ENCODE data around the gene JAKMIP1.

The JAKMIP1 gene

DNA sequence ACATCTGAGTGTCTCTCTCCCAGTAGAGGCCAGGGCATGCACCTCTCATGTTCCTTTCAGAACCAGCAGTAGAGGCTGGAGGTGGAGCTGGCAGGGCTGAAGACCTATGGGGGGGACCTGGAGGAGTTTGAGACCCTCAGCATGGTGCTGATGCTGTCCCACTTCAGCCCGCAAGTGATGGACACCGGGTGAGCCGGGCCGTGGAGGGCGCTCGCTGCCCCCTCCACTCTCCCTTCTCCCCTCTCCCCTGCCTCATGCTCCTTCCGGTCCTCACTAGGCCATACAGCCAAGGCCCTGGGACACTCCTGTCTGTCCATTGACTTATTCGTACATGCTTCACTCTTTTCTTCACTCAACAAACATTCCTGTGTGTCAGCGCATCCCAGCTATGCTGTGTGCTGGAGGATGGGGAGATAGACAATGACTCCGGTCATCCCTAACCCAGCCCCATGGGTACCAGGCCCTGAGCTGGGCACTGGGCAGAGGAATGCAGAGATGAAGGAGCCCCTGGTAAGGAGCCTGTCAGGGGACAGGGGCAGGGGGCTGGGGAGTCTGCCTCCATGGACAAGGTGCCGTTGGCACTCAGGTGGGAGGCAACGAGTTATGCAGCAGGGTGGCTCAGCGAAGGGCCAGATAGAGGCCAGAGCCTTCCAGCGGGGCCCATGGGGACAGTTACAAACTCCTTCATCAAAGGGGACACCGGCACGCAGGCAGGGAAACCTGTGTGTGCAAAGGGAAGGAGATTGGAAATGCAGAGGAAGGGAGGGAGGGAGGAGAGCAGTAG is 40.9 kb upstream of the JAKMIP1 start:
- no peak overlapping the region for H3K4me3 Mint-ChIP-seq
- TF ChIP-seq, protein P1, sequence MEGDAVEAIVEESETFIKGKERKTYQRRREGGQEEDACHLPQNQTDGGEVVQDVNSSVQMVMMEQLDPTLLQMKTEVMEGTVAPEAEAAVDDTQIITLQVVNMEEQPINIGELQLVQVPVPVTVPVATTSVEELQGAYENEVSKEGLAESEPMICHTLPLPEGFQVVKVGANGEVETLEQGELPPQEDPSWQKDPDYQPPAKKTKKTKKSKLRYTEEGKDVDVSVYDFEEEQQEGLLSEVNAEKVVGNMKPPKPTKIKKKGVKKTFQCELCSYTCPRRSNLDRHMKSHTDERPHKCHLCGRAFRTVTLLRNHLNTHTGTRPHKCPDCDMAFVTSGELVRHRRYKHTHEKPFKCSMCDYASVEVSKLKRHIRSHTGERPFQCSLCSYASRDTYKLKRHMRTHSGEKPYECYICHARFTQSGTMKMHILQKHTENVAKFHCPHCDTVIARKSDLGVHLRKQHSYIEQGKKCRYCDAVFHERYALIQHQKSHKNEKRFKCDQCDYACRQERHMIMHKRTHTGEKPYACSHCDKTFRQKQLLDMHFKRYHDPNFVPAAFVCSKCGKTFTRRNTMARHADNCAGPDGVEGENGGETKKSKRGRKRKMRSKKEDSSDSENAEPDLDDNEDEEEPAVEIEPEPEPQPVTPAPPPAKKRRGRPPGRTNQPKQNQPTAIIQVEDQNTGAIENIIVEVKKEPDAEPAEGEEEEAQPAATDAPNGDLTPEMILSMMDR (IDR thresholded peaks at IDR 0.05), result no peak
- peaks cover 11% of the 10 kb centered on the region for H3K9me3 Mint-ChIP-seq
- H3K4me1 Mint-ChIP-seq, result no peaks in the 10 kb centered on the region
- DNase-seq, result no peak
- H3K36me3 Mint-ChIP-seq (ENCODE audit: low read depth), result no peaks in the 10 kb centered on the region
- peaks cover 28% of the 10 kb centered on the region for H3K27me3 Mint-ChIP-seq (ENCODE audit: low read depth, poor library complexity)
- no peak overlapping the region for H3K27ac Mint-ChIP-seq

DNA sequence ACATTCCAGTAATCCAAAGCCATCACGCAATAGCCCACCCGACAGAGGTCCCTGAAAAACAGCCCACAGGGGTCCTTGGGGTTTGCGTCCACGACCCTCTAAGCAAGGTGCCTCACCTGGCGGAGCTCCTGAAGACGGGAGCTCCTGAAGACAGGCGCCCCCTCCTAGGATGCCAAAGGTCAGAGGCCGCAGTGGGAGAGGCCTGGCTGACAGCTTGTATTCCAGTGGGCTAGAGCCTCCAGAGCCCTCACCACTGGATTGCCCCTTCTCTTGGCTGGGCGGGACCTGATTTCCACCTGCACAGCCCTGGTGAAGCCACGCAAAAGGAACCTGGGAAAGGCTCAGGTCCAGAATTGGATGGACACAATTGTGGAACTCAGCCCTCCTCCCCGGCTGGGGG is 39.6 kb upstream of the JAKMIP1 start:
- Mint-ChIP-seq H3K4me1 (no peaks in the 10 kb centered on the region), H3K9me3 (peaks cover 9% of the 10 kb centered on the region), H3K4me3 (no peak overlapping the region), H3K27me3 (ENCODE audit: low read depth, poor library complexity) (peaks cover 24% of the 10 kb centered on the region), H3K36me3 (ENCODE audit: low read depth) (no peaks in the 10 kb centered on the region), H3K27ac (no peak overlapping the region)
- TF ChIP-seq, protein P1 (IDR thresholded peaks at IDR 0.05), result no peak
- no peak for DNase-seq

DNA sequence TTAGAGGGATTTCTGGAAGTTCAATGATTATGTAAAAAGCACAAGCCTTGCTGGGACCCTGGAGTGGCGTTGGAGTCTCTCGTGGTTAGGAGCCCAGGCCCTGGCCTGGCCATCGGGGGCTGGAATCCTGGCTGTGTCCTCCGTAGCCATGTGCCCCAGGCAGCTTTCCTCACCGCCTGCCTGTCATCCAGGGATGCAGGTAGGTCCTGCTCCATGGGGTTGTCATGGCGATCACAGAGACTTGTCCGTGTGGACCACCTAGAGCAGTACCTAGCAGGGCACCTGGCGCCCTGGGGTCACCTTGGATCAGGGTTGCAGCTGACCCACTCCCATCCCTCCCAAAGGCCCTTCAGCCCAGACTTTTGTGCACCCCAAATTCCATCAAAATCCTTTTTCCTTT is 39.1 kb upstream of the JAKMIP1 start:
- no peak overlapping the region for H3K4me3 Mint-ChIP-seq
- H3K27me3 Mint-ChIP-seq (ENCODE audit: low read depth, poor library complexity), result peaks cover 19% of the 10 kb centered on the region

DNA sequence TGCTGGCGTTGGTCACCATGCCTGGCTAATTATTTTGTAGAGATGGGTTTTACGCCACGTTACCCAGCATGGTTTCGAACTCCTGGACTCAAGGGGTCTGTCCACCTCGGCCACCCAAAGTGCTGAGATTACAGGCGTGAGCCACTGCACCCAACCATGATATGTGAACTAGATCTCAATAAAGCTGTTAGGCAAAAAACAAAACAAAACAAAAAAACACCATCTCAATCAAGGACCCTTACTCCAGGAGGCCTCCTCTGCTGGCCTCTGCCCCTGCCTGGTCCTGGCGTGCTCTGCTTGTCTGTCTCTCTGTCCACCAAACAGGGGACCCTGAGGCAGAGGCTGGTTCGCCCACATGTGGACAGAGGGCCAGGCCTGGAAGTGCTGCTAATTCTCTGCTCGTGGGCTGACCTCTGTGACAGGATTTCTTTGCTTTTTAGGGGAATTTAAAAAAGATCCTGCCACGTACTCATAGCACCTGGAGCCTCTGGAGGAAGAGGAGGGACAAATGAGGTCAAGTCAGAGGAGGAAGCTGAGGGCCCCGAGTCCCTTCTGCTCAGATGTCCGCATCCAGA is 36.6 kb upstream of the JAKMIP1 start:
- TF ChIP-seq, protein P1 (IDR thresholded peaks at IDR 0.05), result no peak
- Mint-ChIP-seq H3K36me3 (ENCODE audit: low read depth) (no peaks in the 10 kb centered on the region), H3K9me3 (no peaks in the 10 kb centered on the region), H3K27ac (no peak overlapping the region), H3K4me1 (no peaks in the 10 kb centered on the region), H3K4me3 (no peak overlapping the region), H3K27me3 (ENCODE audit: low read depth, poor library complexity) (peaks cover 5% of the 10 kb centered on the region)
- no peak for DNase-seq

More for the DNA sequence above, 39.1 kb upstream of the JAKMIP1 start:
- H3K27ac Mint-ChIP-seq, result no peak overlapping the region
- no peak for DNase-seq
- TF ChIP-seq, protein P1 (IDR thresholded peaks at IDR 0.05), result no peak
- no peaks in the 10 kb centered on the region for H3K4me1 Mint-ChIP-seq
- H3K36me3 Mint-ChIP-seq (ENCODE audit: low read depth), result no peaks in the 10 kb centered on the region
- peaks cover 4% of the 10 kb centered on the region for H3K9me3 Mint-ChIP-seq

DNA sequence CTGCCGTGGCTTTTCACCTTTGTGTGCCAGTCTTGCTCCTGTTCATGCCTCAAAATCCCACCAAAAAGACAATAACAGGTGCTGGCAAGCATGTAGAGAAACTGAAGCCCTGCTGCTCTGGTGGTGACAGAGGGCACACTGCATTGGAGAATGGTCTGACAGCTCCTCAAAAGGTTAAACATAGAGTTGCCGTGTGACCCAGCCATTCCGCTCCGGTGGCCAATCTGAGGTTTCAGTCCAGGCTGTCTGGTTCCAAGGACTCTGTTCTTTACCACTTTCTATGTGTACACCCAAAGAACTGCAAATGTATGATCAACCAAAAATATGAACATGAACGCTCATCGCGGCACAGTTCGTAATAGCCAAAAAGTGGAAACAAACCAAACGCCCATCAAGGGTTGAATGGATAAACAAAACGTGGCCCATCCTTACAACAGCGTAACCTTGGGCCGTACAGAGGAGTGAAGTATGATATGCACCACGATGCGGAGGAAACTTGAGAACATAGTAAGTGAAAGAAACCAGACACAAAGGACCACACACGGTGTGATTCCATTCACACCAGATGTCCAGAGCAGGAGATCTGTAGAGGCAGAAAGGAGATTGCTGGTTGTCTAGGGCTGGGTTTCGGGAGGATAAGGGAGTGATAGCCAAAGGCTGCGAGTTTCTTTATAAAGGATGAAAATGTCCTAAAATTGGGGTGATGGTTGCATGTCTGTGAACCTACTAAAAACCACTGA is 35.7 kb upstream of the JAKMIP1 start:
- Mint-ChIP-seq H3K36me3 (ENCODE audit: low read depth) (no peaks in the 10 kb centered on the region), H3K9me3 (no peaks in the 10 kb centered on the region), H3K4me1 (no peaks in the 10 kb centered on the region), H3K27me3 (ENCODE audit: low read depth, poor library complexity) (peaks cover 5% of the 10 kb centered on the region), H3K27ac (no peak overlapping the region), H3K4me3 (no peak overlapping the region)
- DNase-seq, result no peak
- TF ChIP-seq, protein P1 (IDR thresholded peaks at IDR 0.05), result no peak
